ENCODE results near the gene B3GNT7.

B3GNT7 gene

DNA sequence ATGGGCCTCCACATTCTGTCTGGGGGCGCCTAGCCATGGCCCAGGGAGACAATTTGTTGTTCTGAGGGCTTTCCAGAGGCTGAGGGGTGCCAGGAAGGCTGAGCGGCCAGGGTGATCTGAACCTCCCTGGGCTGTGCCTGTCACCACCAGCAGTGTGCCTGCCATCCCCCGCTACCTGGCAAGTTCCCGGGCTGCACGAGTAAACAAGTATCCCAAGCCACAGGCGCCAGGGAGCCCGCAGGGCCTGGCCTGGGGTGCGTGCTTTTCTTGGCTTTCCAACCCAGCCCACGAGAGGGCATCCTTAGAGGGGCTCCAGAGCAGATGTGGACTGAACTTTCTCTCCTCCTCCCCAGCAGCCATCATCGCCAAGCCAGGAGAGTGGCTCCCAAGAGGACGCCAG, 35.1 kb upstream of the B3GNT7 start:
- TF ChIP-seq, protein P1, sequence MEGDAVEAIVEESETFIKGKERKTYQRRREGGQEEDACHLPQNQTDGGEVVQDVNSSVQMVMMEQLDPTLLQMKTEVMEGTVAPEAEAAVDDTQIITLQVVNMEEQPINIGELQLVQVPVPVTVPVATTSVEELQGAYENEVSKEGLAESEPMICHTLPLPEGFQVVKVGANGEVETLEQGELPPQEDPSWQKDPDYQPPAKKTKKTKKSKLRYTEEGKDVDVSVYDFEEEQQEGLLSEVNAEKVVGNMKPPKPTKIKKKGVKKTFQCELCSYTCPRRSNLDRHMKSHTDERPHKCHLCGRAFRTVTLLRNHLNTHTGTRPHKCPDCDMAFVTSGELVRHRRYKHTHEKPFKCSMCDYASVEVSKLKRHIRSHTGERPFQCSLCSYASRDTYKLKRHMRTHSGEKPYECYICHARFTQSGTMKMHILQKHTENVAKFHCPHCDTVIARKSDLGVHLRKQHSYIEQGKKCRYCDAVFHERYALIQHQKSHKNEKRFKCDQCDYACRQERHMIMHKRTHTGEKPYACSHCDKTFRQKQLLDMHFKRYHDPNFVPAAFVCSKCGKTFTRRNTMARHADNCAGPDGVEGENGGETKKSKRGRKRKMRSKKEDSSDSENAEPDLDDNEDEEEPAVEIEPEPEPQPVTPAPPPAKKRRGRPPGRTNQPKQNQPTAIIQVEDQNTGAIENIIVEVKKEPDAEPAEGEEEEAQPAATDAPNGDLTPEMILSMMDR (IDR thresholded peaks at IDR 0.05; ENCODE audit: low read depth, low read length), result no peak
- DNase-seq (ENCODE audit: extremely low read depth, low read depth), result no peak

DNA sequence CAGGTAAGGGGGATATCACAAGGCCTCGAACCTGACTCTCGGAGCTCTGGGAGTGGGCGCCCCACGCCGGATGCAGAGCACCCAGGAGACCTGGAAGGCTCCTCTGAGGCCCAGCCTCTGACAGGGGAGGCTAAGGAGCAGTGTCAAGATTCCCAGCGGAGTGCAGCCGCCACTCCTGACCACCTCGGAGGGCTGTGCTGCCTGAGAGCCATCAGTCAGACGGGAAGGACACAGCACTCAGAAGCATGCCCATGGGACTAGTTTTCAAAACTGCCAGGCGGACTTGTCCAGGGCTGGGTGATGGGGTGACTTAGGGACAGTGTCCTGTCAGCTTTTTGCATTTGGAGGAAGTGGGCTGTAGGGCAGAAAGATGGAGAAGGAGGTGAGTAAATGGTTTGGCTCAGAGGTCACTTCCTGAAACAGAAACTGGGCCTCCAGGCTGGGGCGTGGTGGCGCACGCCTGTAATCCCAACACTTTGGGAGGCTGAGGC, 34.6 kb upstream of the B3GNT7 start:
- no peak for DNase-seq (ENCODE audit: extremely low read depth, low read depth)
- TF ChIP-seq, protein P1 (IDR thresholded peaks at IDR 0.05; ENCODE audit: low read depth, low read length), result no peak

DNA sequence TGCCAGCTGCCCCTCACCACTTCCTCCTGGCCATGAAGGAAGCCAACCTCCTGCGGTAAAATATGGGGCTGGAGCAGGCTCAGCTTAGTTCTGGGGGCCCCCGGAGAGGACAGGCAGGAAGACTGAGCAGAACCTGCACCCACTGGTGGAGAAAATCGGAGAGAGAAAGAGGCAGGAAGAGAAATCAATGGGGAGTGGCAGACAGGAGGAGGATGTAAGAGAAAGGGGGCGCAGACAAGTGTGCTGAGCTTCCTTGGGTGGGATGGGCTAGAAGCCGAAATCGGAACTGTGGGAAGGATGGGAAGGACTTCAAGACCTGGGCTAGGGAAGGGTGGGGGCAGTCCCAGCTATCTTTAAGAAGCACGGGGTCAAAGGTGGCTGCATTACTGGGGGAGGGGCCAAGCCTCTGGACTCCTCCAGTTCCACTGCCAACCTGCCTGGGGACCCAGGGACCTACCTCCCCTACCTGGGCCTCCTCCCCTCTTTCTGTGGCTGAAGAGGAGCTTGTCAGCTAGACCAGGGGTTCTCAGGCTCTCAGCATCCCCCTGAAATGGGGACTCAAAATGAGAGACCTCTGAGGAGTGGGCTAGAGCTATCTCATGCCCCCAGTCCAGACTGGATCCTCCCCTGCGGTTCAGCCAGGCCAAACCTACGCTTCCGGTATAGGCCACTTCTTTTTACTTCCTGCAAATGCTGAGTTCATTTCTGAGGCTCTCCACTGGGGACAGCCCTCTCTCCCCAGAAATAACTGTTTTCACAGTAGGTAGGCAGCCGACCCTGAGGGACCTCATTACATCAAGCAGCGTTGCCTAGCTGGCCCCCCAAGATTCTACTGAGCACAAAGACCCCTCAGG, 33.6 kb upstream of the B3GNT7 start:
- no peak for DNase-seq (ENCODE audit: extremely low read depth, low read depth)
- TF ChIP-seq, protein P1 (IDR thresholded peaks at IDR 0.05; ENCODE audit: low read depth, low read length), result no peak

DNA sequence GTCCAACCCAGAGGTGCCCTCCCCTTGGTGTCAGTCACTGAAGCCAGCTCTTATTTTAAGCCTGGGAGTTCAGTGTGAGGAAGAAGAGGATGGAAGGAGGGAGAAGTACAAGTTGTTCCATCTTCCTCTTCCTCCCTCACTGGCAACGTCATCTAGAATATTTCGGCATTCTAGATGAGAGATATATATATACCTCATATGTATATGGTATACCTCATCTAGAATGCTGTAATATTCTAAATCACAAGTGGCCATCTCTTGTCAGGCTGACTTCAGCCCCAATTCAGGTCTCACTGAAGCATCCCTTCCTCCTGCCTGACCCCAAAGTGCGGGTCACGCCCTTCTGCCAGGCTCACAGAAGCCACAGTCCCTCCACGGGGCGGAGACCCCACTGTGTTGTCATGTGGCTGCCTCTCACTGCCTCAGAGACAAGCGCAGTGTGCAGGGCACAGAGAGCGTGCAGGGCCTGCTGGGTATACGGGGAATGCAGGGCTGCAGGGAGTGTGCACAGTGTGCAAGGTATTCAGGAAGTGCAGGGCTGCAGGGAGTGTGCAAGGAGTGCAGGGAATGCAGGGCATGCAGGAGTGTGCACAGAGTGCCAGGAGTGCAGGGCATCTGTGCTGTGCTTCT, 32.8 kb upstream of the B3GNT7 start:
- TF ChIP-seq, protein P1 (IDR thresholded peaks at IDR 0.05; ENCODE audit: low read depth, low read length), result no peak
- no peak for DNase-seq (ENCODE audit: extremely low read depth, low read depth)

DNA sequence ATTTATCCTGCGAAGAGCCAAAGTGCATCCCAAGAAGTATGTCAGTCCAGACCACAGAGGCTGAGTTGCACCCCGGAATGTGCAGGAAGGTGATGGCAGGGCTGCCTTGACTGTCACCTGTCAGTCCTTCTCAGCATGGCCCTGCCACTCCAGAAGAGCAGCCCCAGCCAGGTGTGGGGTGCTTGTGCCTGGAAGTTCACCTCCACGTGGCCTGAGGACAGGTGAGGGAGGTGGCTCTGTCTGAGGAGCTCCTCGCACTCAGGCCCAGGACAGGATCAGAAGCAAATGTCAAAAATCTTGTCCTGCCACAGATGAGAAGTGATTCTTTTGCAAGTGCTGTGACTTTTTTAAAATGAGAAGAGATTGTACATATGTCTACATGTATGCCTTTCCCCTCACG, 31.4 kb upstream of the B3GNT7 start:
- TF ChIP-seq, protein P1 (IDR thresholded peaks at IDR 0.05; ENCODE audit: low read depth, low read length), result no peak
- no peak for DNase-seq (ENCODE audit: extremely low read depth, low read depth)

DNA sequence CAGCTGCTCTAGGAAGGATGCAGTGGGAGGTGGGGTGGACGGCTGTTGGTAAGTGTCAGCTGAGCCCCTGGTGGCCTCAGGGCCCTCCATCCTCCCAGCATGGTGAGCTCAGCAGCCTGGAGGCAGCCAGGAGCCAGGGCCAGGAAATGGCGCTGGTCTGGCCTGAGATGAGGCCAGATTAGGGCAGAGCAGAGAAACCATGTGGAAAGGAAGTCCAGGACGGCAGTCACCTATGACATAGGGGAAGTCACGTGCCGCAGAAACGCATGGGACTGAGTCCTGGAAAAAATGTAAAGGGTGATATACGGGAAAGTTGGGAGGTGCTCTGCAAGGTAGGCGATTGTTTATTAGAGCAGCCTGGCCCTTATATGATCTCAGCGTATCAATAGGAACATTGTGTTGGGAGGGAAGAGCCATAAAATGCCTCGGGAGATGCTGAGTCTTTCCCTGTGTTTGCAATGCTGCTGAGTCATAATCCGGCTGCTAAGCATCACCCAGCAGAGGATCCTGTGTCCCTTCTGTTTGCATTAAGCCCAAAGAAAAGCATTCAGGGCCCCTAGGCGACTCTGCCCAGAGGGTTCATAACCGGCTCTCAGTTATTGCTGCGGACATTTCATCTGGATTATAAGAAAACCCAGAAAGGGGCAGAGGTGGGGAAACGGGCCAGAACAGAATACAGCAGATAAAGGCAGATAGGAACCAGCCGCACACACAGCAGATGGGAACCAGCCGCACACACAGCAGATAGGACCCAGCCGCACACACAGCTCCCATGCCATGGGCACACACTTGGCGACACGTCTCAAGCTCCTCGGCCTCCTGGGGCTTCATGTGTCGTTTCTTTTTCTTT, 30.3 kb upstream of the B3GNT7 start:
- peak; percentile 37 for DNase-seq (ENCODE audit: extremely low read depth, low read depth)
- TF ChIP-seq, protein P1 (IDR thresholded peaks at IDR 0.05; ENCODE audit: low read depth, low read length), result no peak

Measured in AG09319 (cell line).